Endothelial cell of umbilical vein (primary cell): Measurements from ENCODE around the gene NUP35.

Source experiments
- EZH2 ChIP-seq: IDR thresholded peaks from 2 replicates; pipeline ENCODE4 v1.6.1; 2012; ENCODE audit warnings: borderline replicate concordance, low read depth, mild to moderate bottlenecking, moderate library complexity, low read length, inconsistent platforms; ENCODE audit not compliant: severe bottlenecking
- FOS ChIP-seq: IDR thresholded peaks from 2 replicates; pipeline ENCODE4 v1.6.1; 2011; ENCODE audit warnings: mild to moderate bottlenecking, low read length, moderate library complexity, borderline replicate concordance; ENCODE audit not compliant: insufficient read depth
- GATA2 ChIP-seq: IDR thresholded peaks from 2 replicates; pipeline ENCODE4 v1.7.0; 2011; ENCODE audit warnings: low read depth, mild to moderate bottlenecking, moderate library complexity, mixed read lengths, low read length; ENCODE audit not compliant: insufficient read length, insufficient read depth
- JUN ChIP-seq: IDR thresholded peaks from 2 replicates; pipeline ENCODE4 v1.6.1; 2011; ENCODE audit warnings: borderline replicate concordance, low read depth; ENCODE audit not compliant: insufficient read length, insufficient read depth
- MYC ChIP-seq: IDR thresholded peaks from one replicate; pipeline ENCODE4 v1.6.1; 2011; ENCODE audit warnings: mild to moderate bottlenecking, low read depth, low read length
- POLR2A ChIP-seq: IDR thresholded peaks from 2 replicates; pipeline ENCODE4 v1.6.1; 2012; ENCODE audit warnings: low read depth, mild to moderate bottlenecking, control low read depth, low read length
- POLR2AphosphoS5 ChIP-seq: IDR thresholded peaks from 2 replicates; pipeline ENCODE4 v1.6.1; 2012; ENCODE audit warnings: low read depth, mild to moderate bottlenecking, control low read depth, low read length, moderate library complexity; ENCODE audit not compliant: insufficient read depth
- TF ChIP-seq, protein P1 (sequence below), 2 donors: IDR thresholded peaks; 1 replicate in 1 of 2; 2 replicates in 1 of 2; pipeline ENCODE4 v1.5.1; 2011; ENCODE audit warnings: low read length in 2 of 2, mild to moderate bottlenecking in 2 of 2, moderate library complexity in 2 of 2, control low read depth in 1 of 2, inconsistent platforms in 1 of 2, low read depth in 1 of 2; ENCODE audit not compliant: insufficient read depth in 1 of 2; ENCODE audit errors: extremely low read depth in 1 of 2
- TF ChIP-seq, protein P2 (sequence below): IDR thresholded peaks from 2 replicates; pipeline ENCODE4 v1.6.1; 2011; ENCODE audit not compliant: insufficient read depth, insufficient read length

DNA sequence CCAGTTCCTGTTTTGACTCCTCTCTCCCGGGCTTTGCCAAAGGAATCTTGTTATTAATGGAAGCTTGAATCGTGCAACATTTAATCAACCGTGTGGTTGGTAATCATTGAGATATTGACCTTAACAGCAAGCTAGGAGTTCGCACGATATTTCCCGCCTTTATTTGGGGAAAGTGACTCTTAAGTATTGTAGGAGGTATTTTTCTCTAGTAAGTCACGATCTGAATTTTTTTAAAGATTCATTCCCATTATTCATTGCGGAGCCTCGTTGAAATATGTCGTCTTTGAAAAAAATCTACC is 663 bp downstream of the NUP35 start:
- no peak for TF ChIP-seq POLR2A
- TF ChIP-seq POLR2AphosphoS5 = no peak
- TF ChIP-seq EZH2 = no peak
- TF ChIP-seq, protein P1, sequence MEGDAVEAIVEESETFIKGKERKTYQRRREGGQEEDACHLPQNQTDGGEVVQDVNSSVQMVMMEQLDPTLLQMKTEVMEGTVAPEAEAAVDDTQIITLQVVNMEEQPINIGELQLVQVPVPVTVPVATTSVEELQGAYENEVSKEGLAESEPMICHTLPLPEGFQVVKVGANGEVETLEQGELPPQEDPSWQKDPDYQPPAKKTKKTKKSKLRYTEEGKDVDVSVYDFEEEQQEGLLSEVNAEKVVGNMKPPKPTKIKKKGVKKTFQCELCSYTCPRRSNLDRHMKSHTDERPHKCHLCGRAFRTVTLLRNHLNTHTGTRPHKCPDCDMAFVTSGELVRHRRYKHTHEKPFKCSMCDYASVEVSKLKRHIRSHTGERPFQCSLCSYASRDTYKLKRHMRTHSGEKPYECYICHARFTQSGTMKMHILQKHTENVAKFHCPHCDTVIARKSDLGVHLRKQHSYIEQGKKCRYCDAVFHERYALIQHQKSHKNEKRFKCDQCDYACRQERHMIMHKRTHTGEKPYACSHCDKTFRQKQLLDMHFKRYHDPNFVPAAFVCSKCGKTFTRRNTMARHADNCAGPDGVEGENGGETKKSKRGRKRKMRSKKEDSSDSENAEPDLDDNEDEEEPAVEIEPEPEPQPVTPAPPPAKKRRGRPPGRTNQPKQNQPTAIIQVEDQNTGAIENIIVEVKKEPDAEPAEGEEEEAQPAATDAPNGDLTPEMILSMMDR (IDR thresholded peaks at IDR 0.05; ENCODE audit: extremely low read depth in 1 of 2, insufficient read depth in 1 of 2, low read depth in 1 of 2, low read length in 2 of 2) = no peak
- TF ChIP-seq, protein P2, sequence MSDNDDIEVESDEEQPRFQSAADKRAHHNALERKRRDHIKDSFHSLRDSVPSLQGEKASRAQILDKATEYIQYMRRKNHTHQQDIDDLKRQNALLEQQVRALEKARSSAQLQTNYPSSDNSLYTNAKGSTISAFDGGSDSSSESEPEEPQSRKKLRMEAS = no peak
- no peak for TF ChIP-seq GATA2
- TF ChIP-seq JUN = no peak
- TF ChIP-seq MYC = no peak
- TF ChIP-seq FOS = no peak
